ENCODE data around the gene MAP6.

- TF ChIP-seq GLIS3 (CRISPR knock-in tag; IDR thresholded peaks at IDR 0.05) (no peak), RARB (CRISPR knock-in tag; IDR thresholded peaks at IDR 0.05) (no peak), PATZ1 (CRISPR knock-in tag; IDR thresholded peaks at IDR 0.05; ENCODE audit: borderline replicate concordance) (no peak), ZFP30 (CRISPR knock-in tag; IDR thresholded peaks at IDR 0.05) (no peak), ZNF8 (CRISPR knock-in tag; IDR thresholded peaks at IDR 0.05) (no peak), PPARA (CRISPR knock-in tag; IDR thresholded peaks at IDR 0.05; ENCODE audit: borderline replicate concordance) (no peak), ARNTL (CRISPR knock-in tag; IDR thresholded peaks at IDR 0.05; ENCODE audit: borderline replicate concordance, low read depth) (no peak), CREB5 (CRISPR knock-in tag; IDR thresholded peaks at IDR 0.05; ENCODE audit: low read depth) (no peak), CSDC2 (CRISPR knock-in tag; IDR thresholded peaks at IDR 0.05) (no peak), TOX (CRISPR knock-in tag; IDR thresholded peaks at IDR 0.05; ENCODE audit: borderline replicate concordance) (no peak)
Measured at GRCh38 chr11:75703695-75704237, 34.9 kb upstream of the MAP6 start.

All from SK-N-SH treated with all-trans-retinoic acid at 6 μM for 48 hours (cell line).